NCI-H345 treated with DMSO at 0.1 percent for 48 hours (cell line): ENCODE measurements around the gene DEFB121.
"Not testable (repeated sequence)": the region's sequence is repeated elsewhere in the genome, so short reads cannot be mapped to it uniquely, and the experiment has no call there.

Experiments used
- DNase-seq: peaks from one replicate; lab custom pipeline; 2025; ENCODE audit not compliant: unreplicated experiment; lab: John Stamatoyannopoulos, UW

DEFB121 gene, protein sequence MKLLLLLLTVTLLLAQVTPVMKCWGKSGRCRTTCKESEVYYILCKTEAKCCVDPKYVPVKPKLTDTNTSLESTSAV

DNA sequence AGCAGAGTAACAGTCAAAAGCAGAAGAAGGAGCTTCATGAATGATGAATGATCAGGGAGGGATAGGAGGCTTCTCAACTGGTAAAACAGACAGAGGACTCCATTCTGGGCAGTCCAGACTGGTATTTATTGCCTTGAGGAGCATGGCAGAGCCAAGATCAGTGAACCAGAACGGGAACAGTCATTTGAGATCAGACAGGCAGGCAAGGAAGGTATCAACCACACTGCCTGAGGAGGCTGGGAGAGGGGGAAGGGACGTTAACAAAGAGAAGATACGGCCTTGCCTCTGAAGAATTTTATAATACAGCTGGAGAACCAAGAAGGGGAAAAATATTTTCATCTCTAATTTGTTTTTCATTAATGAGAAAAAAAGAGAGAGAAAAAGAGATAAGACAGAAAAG lies at the start of gene DEFB121:
TSS of gene DEFB121 (minus strand) at position 101 of the 400 bp plus-strand sequence. CDS start at position 38, 63 bp downstream.
- DNase-seq: no peak

DNA sequence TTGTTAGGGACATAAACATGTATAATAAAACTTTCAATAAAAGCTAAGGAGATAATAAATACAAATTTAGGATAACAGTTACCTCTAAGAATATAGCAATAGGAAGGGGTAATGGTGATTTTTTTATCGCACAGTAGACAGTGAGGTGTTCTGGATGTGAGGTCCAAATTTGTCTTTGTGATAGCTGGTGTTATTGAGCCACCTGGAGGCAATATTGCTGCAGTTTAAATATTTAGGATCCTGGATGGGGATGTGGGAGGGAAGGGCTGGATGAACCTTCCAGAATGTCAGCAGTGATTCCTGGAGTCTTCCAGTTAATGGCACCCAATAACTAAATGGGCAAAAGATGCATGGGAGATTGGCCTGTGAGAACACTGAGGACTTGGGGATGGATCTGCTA lies 48.3 kb upstream of the DEFB121 start:
- no peak for DNase-seq

DNA sequence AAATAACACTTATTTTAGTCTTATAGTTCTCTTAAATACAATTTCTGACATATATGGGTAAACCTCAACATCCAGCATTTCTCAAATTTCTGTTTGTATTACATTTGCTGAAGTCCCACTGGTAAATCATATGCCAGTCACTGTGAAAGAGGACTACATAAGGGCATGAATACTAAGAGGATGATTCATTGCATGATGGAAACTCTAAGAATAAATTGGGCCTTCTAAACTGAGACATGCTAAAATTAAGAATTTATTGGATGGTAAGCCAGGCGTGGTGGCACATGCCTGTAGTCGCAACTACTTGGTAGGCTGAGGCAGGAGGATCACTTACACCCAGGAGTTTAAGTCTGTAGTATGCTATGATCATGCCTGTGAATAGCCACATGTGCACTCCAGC lies 46.6 kb upstream of the DEFB121 start:
- no peak for DNase-seq

DNA sequence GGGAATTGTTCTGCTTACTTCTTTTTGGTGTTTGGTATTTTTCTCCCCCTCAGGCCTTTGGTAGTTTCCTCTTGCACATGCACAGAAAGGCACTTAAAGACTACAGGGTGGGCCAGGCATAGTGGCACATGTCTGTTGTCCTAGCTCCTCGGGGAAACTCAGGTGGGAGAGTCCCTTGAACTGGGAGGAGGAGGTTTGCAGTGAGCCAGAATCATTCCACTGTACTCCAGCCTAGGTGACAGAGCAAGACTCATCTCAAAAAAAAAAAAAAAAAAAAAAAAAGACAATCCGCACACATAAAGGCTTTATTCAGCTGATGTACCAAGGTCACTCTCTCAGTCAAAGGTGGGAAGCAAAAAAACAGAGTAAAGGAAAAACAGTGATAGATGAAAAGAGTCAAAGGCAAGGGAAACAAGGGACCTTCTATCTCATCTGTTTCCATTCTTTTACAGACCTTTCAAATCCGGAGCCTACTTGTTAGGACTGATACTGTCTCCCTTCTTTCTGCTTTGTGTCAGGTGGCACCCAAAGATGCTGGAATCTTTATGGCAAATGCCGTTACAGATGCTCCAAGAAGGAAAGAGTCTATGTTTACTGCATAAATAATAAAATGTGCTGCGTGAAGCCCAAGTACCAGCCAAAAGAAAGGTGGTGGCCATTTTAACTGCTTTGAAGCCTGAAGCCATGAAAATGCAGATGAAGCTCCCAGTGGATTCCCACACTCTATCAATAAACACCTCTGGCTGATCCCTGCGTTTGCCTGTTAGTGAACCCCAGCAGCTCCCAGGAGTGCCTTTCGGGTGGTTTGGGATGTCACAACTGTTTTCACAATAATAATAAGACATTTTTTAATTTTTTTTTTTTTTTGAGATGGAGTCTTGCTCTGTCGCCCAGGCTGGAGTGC lies 43.7 kb upstream of the DEFB121 start:
- no peak for DNase-seq

DNA sequence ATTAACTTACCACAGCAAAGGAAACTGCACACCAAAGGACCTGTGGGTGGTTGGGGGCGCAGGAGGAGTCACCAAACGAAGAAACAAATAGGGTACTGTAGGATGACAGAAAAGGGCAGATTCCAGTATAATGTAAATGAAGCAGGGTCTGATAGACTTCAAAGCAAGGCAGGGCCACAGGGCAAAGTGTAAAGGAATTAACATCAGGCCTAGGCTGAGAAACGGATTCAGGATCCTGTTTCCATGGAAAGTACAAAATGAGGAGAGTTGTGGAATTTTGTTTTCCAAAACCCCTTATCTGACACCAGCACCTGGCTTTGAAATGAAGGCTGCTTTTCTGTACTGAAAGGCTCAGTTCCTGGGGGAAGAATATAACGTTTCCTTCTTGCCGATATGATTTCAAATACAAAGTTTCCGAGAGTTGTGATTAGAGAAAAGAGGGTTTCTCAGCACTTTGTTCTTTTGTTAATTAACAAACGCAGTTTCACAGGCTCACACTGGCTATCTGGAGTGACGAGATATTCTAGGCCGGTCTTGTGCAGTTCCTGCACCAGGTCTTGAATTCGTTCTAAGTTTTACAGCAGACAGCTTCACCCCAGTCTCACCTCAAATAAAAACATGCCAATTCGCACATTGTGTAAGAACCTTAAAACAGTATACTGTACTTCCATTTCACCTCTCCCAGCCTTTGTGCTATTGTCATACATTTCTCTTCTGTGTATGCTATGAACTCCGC lies 40.2 kb upstream of the DEFB121 start:
- no peak for DNase-seq

DNA sequence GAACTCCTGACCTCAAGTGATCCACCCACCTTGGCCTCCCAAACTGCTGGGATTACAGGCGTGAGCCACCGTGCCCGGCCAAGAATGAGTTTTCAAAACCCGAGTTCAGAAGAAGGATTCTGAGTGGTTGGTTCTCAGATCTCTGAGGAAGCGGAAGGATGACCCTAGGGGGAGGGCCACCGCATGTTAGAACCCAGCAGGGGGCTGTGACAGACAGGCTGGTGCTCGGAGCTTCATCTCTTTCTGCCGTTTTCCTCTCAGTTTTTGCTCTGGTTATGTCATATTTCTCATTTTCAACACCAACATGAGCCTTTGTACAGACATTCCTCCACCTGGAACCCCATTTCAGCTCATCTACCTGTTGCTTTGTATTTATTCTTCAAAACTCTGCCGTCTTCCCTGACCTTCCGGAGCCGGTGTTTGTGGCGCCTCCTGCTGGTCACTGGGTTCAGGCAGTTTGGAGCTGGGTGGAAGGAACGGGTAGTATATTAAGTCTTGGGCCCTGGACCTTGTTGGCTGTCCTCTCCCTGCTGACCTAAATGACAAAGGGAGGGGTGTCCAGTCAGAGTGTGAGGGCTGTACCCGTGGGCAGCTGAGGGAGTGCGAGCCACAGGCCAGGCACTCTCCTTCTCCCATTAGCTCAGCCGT lies 34.1 kb upstream of the DEFB121 start, which contains the start of gene DEFB123:
TSS of gene DEFB123 (plus strand) at position 621 of the 648 bp plus-strand sequence. CDS start 67 bp downstream, outside the sequence.
- no peak for DNase-seq

DNA sequence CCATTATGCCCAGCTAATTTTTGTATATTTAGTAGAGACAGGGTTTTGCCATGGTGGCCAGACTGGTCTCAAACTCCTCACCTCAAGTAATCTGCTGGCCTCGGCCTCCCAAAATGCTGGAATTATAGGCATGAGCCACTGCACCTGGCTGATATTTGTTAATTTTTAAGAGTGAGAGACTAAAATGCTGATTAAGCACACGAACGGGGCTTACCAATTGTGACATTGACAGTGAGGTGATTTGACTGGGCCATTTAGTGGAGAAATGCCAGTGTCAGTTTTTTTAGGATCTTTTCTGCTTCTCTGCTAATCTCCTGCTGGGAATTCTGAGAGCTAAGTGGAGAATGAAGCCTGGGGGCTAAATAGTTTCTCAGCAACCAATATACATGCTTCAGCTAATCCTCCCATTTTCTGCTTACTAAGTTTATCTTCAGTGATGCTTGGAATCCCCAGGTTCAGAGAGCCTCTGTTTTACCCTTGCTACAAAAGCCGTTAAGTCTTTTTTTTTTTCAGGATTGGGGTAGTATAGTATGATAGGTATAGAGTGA lies 24.6 kb upstream of the DEFB121 start:
- DNase-seq: no peak

DNA sequence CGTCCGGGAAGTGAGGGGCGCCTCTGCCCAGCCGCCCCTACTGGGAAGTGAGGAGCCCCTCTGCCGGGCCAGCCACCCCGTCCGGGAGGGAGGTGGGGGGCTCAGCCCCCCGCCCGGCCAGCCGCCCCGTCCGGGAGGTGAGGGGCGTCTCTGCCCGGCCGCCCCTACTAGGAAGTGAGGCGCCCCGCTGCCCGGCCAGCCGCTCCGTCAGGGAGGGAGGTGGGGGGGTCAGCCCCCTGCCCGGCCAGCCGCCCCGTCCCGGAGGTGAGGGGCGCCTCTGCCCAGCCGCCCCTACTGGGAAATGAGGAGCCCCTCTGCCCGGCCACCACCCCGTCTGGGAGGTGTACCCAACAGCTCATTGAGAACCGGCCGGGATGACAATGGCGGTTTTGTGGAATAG lies 21.6 kb upstream of the DEFB121 start:
- not testable (repeated sequence) for DNase-seq

DNA sequence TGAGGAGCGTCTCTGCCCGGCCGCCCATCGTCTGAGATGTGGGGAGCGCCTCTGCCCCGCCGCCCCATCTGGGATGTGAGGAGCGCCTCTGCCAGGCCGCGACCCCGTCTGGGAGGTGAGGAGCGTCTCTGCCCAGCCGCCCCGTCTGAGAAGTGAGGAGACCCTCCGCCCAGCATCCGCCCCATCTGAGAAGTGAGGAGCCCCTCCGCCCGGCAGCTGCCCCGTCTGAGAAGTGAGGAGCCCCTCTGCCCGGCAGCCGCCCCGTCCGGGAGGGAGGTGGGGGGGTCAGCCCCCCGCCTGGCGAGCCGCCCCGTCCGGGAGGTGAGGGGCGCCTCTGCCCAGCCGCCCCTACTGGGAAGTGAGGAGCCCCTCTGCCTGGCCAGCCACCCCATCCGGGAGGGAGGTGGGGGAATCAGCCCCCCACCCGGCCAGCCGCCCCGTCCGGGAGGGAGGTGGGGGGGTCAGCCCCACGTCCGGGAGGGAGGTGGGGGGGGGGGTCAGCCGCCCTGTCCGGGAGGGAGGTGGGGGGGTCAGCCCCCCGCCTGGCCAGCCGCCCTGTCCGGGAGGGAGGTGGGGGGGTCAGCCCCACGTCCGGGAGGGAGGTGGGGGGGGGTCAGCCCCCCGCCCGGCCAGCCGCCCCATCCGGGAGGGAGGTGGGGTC lies 21.0 kb upstream of the DEFB121 start:
- not testable (repeated sequence) for DNase-seq

DNA sequence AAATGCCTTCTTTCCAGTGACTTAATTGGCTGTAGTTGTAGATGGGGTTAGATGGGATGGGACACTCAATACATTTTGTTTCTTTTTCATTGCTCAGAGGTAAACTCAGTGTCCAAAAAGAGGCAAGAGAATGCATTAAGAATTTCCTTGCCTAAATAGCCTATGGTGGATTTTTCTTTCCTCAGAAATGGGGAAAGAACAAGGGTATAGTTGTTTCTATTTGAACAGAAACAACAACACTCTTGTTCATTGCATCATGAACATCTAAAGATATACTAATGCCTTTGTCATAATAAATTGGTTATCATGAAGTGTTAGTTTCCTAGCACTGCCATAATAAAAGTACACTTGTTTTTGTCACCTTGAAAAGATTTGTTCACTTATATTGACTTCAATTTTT lies 19.8 kb upstream of the DEFB121 start:
- no peak for DNase-seq

DNA sequence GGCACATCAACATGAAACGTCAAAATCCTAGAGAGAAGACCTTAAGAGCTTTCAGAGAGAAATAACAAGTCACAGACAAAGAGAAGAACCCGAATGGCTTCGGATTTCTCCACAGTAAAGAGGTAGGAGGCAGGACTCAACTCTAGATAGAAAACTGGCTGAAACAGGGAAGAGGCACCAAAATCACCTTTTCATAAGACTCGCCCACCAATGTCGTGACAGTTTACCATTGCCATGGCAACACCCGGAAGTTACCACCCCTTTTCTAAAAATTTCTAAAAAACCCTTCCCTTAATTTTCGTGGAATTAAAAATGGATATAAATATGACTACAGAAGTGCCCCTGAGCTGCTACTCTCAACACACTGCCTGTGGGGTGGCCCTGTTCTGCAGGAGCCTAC lies 12.3 kb upstream of the DEFB121 start:
- no peak for DNase-seq

DNA sequence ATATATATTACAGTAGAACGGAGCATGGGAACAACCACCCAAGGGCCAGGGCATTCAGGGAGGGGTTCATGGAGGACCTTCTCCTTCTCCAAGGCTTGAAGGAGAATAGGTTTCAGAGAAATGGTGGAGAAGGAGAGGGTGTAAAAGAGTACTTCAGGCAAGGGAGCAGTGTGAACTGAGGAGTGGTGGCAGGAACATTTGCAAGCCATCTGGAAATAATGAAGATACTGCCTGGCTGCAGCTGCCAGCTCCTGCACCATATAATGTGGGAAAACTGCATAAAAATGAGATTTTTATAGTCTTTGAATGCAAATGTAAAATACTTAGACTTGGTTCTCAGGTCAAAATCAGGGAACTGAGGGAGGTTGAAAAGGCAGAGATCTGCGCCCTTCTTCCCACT lies 9.6 kb upstream of the DEFB121 start:
- DNase-seq: no peak

DNA sequence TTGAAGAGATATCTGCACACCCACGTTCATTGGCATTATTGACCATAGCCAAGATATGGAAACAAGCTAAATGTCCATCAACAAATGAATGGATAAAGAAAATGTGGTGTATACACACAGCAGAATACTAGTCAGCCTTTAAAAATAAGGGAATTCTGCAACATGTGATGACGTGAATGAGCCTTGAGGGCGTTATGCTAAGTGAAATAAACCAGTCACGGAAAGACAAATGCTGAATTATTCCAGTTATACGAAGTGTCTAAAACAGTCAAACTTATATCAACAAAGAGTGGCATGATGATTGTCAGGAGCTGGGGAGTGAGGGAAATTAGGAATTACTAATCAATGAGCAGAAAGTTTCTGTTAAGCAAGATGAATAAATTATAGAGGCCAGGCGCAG lies 8.4 kb upstream of the DEFB121 start:
- DNase-seq: no peak

DNA sequence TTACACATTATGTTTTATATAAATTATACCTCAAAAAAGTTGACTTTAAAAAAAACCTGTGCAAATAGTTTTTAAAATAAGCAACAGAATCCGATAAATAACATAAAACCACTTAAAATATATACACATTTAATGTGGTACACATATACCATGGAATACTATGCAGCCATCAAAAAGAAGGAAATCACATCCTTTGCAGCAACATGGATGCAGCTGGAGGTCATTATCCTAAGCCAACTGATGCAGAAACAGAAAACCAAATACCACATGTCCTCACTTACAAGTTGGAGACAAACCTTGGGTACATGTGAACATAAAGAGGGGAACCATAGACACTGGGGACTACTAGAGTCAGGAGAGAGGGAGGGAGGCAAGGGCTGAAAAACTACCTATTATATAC lies 4.0 kb upstream of the DEFB121 start:
- no peak for DNase-seq

DNA sequence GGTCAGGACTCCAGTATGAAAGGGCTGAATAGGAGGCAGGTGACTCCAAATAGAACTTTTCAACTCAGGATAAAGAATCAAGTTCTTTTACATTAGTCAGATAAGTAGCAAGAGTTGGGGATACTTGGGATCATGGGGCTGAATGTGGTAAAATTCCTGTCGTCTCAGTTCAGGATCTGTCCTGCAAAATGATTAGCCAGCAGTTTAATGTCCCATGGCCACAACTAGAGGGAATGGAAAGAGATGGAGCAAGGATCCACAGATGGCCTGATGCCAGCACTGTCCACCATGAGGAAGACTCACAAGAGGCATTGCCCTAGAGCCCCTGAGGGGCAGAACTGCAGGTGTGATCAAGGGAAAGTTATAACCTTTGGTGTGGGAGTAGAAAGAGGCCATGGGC lies 2.1 kb downstream of the DEFB121 start:
- DNase-seq: no peak

DNA sequence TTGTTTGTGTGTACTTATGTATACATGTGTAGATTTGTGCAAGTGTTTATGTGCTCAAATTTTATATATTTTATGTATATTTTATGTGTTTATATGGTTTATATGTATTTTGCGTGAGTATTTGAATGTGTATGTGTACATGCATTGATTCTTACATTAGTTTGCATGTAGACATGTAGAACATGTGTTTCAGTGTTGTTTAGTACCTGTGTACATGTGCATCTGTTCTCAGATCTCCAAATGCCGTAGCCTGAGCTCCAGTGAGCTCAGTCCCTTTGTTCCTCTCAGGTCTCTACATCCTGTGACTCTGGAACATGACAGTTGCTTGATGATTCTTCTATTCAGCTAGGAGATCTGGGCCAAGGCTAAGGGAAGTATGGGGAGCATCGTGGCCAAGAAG lies 11.1 kb downstream of the DEFB121 start:
- DNase-seq: no peak

DNA sequence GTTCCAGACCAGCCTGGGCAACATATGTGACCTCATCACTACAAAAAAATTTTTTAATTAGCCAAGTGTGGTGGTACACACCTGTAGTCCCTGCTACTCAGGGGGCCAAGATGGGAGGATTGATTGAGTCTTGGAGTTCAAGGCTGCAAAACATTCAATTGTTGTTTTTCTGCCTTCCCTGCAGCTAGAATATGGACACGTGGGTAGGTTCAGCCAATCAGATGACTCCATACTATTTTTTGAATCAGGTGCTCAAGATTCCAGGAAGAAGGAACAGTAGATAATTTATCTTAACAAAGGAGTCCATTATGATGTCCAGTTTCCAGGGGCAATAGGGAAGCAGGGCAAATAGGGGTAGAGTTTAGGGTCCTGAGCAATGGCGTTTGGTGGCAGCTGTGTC lies 13.2 kb downstream of the DEFB121 start:
- DNase-seq: no peak

DNA sequence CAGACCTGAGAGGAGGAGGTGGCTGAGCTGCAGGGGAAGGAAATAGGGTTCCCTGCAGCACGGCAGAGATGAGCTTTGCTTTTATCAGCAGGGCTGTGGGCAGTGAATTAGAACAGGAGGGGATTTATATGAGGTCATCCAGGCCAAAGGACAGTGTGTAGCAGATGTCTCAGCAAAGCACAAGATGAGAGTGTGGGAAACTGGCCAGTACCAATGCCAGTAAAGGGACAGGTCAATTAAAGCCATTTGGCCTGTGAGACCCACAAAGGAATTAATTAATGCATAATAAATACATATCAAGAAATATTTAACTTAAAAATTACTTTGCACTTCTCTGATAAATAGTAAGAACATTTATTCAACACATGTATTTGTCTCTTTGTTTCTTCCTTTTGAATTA lies 15.5 kb downstream of the DEFB121 start, which contains the start of gene DEFB119:
TSS of gene DEFB119 (minus strand) at position 101 of the 400 bp plus-strand sequence. CDS start 107 bp downstream, outside the sequence.
- no peak for DNase-seq

DNA sequence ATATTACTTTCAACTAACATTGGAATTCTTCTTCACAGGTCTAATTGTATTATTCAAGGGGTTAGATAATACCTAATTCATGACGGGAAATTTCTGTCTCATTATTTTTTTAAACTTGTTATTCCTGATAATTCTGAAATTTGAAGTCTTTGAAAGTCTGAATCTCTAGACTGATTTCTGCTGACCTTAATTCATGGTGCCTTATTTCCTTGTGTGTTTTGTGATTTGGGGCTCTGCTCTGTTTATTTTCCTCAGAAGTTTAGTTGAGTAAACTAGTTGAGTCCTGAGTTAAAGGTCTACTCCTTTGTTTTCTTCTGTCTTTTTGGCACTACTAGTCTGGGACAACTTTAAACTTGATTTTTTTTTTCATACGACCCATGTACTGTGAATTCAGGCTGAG lies 31.7 kb downstream of the DEFB121 start:
- DNase-seq: no peak

DNA sequence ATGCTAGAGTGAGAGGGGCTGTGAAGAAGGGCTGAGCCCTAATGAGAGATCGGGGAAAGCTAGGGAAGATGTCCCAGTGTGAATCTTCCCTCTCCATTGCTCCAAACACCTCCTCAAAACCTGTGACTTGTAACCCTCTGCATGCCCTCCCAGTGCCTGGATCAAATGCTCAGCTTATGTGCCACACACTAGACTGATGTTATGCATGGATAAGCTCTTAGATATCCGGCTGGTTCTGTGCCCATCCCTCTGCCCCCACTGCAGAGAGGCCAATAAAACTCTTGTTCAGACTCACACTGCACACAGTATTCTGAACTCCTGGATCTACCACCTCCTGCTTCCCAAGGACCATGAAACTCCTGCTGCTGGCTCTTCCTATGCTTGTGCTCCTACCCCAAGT lies 37.7 kb downstream of the DEFB121 start, which contains the start of gene DEFB118:
TSS of gene DEFB118 (plus strand) at position 301 of the 400 bp plus-strand sequence. CDS start at position 351, 50 bp downstream.
- no peak for DNase-seq
